Measurements from ENCODE around the gene SOD1.

GRCh38 chr21:31616216-31616615, 43.3 kb upstream of the SOD1 start:
- TF ChIP-seq CTCF (IDR thresholded peaks at IDR 0.05 in 4 of 5, conservative IDR thresholded peaks at IDR 0.05 in 1 of 5) (no peak), POLR2A (IDR thresholded peaks at IDR 0.05) (no peak)
